HEK293T (cell line): ENCODE measurements around the gene CLEC16A.

Source experiments
- NFRKB ChIP-seq: fragments of 450-650 bp; IDR thresholded peaks from 2 replicates; pipeline ENCODE4 v1.6.1; 2016; ENCODE audit warnings: mild to moderate bottlenecking, moderate library complexity
- SP1 ChIP-seq: fragments of 450-650 bp; IDR thresholded peaks from 2 replicates; pipeline ENCODE4 v1.6.1; 2017

GRCh38 chr16:11080327-11080967 lies 136.1 kb downstream of the CLEC16A start:
- TF ChIP-seq NFRKB, result no peak
- no peak for TF ChIP-seq SP1
